GM21717 (cell line): ENCODE results near the gene AGPAT1.

Experiments
- ATAC-seq: cut with Tn5 transposase; IDR thresholded peaks from one replicate; pipeline ENCODE4 v1.9.1; 2021; ENCODE audit warnings: mild to moderate bottlenecking, moderate library complexity; ENCODE audit not compliant: unreplicated experiment

The AGPAT1 gene

GRCh38 chr6:32173051-32173727, 2.7 kb downstream of the AGPAT1 start:
- ATAC-seq: no peak

DNA sequence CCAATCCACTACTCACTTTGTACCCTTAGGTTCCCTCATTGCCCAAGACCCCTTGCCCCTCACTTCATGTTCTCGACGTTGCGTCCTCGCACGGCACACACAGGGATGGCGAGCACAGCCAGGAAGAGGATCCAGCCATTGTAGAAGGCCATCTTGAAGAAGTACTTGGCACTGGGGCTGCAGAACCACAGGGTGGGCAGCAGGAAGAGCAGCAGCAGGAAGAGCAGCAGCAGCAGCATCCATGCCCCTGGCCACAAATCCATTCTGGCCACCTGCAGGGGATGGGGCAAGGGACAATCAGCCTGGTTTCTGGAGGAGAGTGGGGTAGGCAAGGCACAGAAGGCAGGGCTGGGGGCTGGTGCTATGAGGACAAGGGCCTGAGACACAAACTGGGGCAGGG, 4.7 kb downstream of the AGPAT1 start:
- no peak for ATAC-seq

DNA sequence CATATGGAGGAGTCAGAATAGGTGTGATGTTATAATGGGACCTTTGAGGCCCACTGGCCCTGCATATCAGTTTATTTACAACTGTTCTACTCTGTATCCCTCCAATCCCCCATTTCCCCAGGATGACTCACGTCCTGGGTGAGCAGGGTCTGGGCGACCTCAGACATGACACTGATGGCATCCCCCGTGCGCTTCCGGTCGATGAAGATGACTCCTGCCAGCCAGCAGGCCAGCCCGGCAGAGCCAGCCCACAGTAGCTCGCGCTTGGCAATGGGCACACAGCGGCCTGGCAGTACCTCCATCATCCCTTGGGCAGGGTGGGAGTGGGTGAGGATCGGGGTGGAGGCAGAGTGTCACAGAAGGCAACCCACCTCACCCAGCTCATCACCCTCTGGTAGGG, 5.6 kb downstream of the AGPAT1 start:
- ATAC-seq: no peak

DNA sequence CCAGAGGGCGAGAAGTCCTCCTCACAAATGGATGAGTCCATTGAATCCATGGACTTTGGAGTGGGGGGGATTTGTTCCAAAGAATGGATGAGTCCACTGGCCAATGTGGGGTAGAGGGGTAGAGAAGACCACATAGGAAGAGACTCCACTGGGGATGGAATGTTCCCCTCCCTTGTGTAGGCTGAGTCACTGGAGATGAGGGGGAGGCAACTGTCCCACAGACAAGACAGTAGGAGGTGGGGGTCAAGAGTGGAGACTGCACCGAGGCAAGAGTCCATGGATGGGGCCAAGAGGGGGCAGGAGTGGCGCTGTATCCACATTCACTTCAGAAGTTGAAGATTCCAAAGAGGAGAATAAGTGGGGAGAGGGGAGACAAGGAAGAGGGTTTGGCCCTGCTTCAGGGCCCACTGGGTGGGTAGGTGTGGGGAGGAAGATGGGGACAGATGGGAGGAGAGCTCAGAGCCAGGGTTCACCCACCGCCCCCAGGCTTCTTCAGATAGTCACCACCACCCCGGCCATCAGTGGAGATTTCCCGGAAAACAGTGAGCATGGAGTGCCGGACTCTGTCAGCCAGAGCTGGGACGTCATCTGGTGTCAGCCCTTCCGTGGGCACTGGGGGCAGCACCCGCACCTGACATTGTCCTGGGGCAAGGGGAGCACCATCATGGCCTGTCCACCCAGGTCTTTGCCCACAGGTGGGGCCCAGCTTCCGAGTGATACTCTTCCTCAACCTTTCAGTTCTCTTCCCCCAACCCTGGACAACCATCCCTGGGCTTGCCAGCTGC, 6.9 kb downstream of the AGPAT1 start:
- ATAC-seq: no peak

- no peak for ATAC-seq
Measured at GRCh38 chr6:32168350-32168749, 7.5 kb downstream of the AGPAT1 start.

- ATAC-seq: no peak
Measured at GRCh38 chr6:32167761-32168262, 8.1 kb downstream of the AGPAT1 start.

DNA sequence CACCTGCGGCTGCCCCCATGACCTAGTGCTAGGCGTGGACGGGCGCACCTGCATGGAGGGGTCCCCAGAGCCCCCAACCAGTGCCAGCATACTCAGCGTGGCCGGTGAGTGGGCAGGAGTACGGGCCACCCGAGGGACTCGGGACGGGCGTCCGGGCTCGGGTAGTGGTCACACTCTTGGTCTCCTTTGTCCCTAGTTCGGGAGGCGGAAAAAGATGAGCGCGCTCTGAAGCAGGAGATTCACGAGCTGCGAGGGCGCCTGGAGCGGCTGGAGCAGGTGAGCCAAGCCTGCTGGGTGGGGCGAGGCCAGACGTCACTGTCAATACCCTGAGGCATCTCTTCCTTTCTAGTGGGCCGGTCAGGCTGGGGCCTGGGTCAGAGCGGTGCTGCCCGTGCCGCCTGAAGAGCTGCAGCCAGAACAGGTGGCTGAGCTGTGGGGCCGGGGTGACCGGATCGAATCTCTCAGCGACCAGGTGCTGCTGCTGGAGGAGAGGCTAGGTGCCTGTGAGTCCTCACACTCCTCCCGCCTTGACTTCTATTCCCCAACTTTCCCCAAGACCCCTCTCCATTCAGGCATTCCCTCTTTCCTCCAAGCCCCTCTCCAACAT, 8.6 kb downstream of the AGPAT1 start:
- no peak for ATAC-seq

DNA sequence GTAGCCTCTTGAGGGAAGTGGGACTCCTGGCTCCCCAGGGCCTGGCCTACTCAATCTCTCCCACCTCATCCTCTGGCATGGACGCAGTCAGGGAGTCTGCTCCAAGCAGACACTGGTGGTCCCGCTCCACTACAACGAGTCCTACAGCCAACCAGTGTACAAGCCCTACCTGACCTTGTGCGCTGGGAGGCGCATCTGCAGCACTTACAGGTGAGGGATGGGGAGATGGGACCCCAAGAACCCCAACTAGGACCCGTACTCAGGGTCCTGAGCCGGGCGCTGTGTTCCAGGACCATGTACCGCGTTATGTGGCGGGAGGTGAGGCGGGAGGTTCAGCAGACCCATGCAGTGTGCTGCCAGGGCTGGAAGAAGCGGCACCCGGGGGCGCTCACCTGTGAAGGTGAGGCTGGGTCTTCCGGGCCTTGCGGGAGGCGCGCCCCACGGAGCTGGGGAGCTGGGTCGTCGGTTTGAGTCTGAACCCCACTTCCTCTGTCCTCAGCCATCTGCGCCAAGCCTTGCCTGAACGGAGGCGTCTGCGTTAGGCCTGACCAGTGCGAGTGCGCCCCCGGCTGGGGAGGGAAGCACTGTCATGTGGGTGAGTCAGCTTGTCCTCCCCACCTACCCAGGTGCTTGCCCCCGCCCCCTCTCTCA, 9.3 kb downstream of the AGPAT1 start:
- no peak for ATAC-seq

GRCh38 chr6:32164295-32164694, 11.6 kb downstream of the AGPAT1 start, which contains the start of gene EGFL8:
Gene EGFL8, plus strand, starts transcription at chr6:32164595. Its CDS starts 1,571 bp downstream, at chr6:32166166.
- no peak for ATAC-seq

- no peak for ATAC-seq
Measured at GRCh38 chr6:32163559-32164258, 12.2 kb downstream of the AGPAT1 start.

- no peak for ATAC-seq
Measured at GRCh38 chr6:32158052-32158451, 17.8 kb downstream of the AGPAT1 start.

- ATAC-seq: no peak
Measured at GRCh38 chr6:32156891-32157290, 19.0 kb downstream of the AGPAT1 start.

- ATAC-seq: peak; percentile 68
Measured at GRCh38 chr6:32154514-32155161, 21.2 kb downstream of the AGPAT1 start.

GRCh38 chr6:32153564-32154513, 22.0 kb downstream of the AGPAT1 start, which contains the start of gene PPT2:
Gene PPT2, plus strand, starts transcription at chr6:32154141. Its CDS starts 454 bp downstream, at chr6:32154595.
- ATAC-seq: no peak

DNA sequence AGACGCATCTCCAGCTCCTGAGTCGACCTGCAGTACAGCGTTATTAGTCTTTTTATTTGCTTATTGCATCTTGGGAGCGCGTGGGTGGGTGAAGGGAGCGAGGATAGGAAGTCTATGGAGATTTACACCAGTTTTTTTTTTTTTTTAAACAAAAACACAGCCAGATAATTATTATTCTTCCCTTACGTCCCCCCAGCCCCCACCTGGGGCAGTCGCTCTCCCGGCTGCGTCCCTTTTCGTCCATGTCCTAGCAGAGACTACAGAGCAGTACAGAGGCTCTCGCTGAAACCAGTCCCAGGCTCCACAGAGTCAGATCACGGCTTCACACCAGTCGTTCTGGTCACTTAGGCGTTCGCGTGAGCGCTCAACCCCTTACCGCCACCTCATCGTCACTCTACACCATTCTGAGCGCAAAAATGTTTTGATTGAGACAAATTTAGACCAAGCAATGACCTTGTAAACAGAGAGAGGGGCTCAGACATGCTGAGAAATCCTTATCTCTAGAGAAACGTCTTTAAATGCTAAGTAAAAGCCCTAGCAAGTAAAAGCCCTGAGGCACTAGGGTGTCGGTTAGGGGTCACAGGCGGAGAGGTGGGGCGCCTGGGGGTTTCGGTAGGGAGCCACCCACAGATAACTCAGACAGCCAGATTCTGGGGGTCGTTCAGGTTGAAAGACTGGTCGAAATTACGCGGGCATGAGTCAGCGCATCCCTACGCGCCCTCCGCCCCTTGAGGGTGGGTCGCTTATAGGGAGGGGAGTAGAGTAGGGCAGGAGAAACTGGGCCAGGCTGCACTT, 22.9 kb downstream of the AGPAT1 start:
- ATAC-seq: no peak

- no peak for ATAC-seq
Measured at GRCh38 chr6:32151863-32152768, 23.8 kb downstream of the AGPAT1 start, which contains the start of gene PRRT1. Gene PRRT1, minus strand, starts transcription at chr6:32151939. Its CDS starts 112 bp downstream, at chr6:32151827.
